Fibroblast of upper back skin (primary cell): ENCODE data around the gene TFEB.

Source experiments
- DNase-seq: peaks from one replicate; pipeline ENCODE4 v3.0.0-alpha.2; 2013

TFEB gene

GRCh38 chr6:41687501-41688175 lies 47.8 kb downstream of the TFEB start:
- no peak for DNase-seq

- DNase-seq = no peak
Observed at GRCh38 chr6:41685641-41686380, 49.6 kb downstream of the TFEB start.

GRCh38 chr6:41684311-41685180 lies 50.9 kb downstream of the TFEB start:
- no peak for DNase-seq

GRCh38 chr6:41683523-41684310 lies 51.7 kb downstream of the TFEB start:
- peak; percentile 69 for DNase-seq

- no peak for DNase-seq
Observed at GRCh38 chr6:41683273-41683522, 52.2 kb downstream of the TFEB start.

GRCh38 chr6:41682497-41683272 lies 52.7 kb downstream of the TFEB start:
- no peak for DNase-seq

- DNase-seq = peak; percentile 95
Observed at GRCh38 chr6:41682056-41682477, 53.3 kb downstream of the TFEB start.

GRCh38 chr6:41680182-41680965 lies 55.0 kb downstream of the TFEB start:
- no peak for DNase-seq

GRCh38 chr6:41679696-41680095 lies 55.7 kb downstream of the TFEB start:
- DNase-seq = no peak

- DNase-seq = no peak
Observed at GRCh38 chr6:41678511-41679084, 56.8 kb downstream of the TFEB start.

- no peak for DNase-seq
Observed at GRCh38 chr6:41677124-41677921, 58.1 kb downstream of the TFEB start.

- no peak for DNase-seq
Observed at GRCh38 chr6:41676431-41676830, 59.0 kb downstream of the TFEB start.

- no peak for DNase-seq
Observed at GRCh38 chr6:41675992-41676391, 59.4 kb downstream of the TFEB start.

- no peak for DNase-seq
Observed at GRCh38 chr6:41675176-41675775, 60.1 kb downstream of the TFEB start.

GRCh38 chr6:41674231-41675000 lies 61.0 kb downstream of the TFEB start:
- no peak for DNase-seq

- no peak for DNase-seq
Observed at GRCh38 chr6:41673704-41674000, 61.8 kb downstream of the TFEB start.

- no peak for DNase-seq
Observed at GRCh38 chr6:41672816-41673703, 62.3 kb downstream of the TFEB start.

GRCh38 chr6:41672016-41672415 lies 63.4 kb downstream of the TFEB start:
- no peak for DNase-seq
